Measurements from ENCODE around the gene ANO7. TPM values are rescaled to one million over a fixed set of nuclear protein-coding genes. Genes with fewer than 3 reads are reported as not detected.

The ANO7 gene
- total and polyA plus RNA-seq, 2 of the 13 experiments (the other 11 are each of a cell fraction or from before 2014, with no cell fraction given): 4.1 to 4.9 TPM

DNA sequence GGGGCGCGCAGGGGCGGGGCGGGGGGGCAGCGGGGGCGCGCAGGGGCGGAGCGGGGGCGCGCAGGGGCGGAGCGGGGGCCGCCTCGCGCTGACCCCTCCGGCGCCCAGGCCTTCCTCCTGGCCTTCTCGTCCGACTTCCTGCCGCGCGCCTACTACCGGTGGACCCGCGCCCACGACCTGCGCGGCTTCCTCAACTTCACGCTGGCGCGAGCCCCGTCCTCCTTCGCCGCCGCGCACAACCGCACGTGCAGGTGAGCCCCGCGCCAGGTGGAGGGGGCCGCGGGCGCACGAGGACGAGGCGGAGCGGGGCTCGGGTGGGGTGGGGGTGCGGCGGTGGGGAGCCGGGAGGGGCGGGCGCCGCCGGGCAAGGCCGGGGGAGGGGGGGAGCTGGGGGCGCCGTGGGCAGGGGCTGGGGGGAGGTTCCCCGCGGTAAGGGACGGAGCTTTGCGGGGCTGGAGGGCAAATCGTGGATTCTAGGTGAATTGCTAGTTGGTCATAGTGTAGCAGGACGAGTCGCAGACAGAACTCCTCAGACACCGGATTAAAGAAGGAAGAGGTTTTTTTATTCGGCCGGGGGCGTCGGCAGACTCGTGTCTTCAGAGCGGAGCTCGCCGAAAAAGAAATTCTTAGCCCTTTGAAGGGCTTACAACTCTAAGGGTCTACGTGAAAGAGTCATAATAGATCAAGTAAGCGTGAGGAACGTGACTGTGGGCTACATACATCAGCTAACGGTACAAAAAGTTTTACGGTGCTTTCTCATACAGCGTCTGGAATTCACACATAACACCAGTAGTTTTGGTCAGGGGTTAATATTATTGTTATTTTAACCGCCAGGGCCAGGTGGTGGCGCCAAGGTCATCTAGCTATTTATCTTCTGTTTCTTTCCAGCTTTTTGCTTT lies 29.9 kb downstream of the ANO7 start (continued):
- TF ChIP-seq, protein P1, sequence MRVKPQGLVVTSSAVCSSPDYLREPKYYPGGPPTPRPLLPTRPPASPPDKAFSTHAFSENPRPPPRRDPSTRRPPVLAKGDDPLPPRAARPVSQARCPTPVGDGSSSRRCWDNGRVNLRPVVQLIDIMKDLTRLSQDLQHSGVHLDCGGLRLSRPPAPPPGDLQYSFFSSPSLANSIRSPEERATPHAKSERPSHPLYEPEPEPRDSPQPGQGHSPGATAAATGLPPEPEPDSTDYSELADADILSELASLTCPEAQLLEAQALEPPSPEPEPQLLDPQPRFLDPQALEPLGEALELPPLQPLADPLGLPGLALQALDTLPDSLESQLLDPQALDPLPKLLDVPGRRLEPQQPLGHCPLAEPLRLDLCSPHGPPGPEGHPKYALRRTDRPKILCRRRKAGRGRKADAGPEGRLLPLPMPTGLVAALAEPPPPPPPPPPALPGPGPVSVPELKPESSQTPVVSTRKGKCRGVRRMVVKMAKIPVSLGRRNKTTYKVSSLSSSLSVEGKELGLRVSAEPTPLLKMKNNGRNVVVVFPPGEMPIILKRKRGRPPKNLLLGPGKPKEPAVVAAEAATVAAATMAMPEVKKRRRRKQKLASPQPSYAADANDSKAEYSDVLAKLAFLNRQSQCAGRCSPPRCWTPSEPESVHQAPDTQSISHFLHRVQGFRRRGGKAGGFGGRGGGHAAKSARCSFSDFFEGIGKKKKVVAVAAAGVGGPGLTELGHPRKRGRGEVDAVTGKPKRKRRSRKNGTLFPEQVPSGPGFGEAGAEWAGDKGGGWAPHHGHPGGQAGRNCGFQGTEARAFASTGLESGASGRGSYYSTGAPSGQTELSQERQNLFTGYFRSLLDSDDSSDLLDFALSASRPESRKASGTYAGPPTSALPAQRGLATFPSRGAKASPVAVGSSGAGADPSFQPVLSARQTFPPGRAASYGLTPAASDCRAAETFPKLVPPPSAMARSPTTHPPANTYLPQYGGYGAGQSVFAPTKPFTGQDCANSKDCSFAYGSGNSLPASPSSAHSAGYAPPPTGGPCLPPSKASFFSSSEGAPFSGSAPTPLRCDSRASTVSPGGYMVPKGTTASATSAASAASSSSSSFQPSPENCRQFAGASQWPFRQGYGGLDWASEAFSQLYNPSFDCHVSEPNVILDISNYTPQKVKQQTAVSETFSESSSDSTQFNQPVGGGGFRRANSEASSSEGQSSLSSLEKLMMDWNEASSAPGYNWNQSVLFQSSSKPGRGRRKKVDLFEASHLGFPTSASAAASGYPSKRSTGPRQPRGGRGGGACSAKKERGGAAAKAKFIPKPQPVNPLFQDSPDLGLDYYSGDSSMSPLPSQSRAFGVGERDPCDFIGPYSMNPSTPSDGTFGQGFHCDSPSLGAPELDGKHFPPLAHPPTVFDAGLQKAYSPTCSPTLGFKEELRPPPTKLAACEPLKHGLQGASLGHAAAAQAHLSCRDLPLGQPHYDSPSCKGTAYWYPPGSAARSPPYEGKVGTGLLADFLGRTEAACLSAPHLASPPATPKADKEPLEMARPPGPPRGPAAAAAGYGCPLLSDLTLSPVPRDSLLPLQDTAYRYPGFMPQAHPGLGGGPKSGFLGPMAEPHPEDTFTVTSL (CRISPR knock-in tag; IDR thresholded peaks at IDR 0.05; ENCODE audit: borderline replicate concordance): no peak
- TF ChIP-seq ZNF572 (CRISPR knock-in tag; IDR thresholded peaks at IDR 0.05) (no peak), HES4 (CRISPR knock-in tag; IDR thresholded peaks at IDR 0.05; ENCODE audit: borderline replicate concordance) (peak; percentile 98), ZNF839 (CRISPR knock-in tag; IDR thresholded peaks at IDR 0.05; ENCODE audit: borderline replicate concordance) (no peak), ZNF775 (CRISPR knock-in tag; IDR thresholded peaks at IDR 0.05; ENCODE audit: borderline replicate concordance) (no peak), HHEX (CRISPR knock-in tag; IDR thresholded peaks at IDR 0.05) (no peak), STAG1 (CRISPR knock-in tag; IDR thresholded peaks at IDR 0.05) (peak; percentile 48), NKX3-1 (CRISPR knock-in tag; IDR thresholded peaks at IDR 0.05) (no peak), TRIM24 (CRISPR knock-in tag; IDR thresholded peaks at IDR 0.05) (no peak), THAP11 (CRISPR knock-in tag; IDR thresholded peaks at IDR 0.05) (peak; percentile 29; the same call in 1 of the 2 replicates), CHD4 (IDR thresholded peaks at IDR 0.05; ENCODE audit: borderline replicate concordance, low read length) (no peak), WIZ (CRISPR knock-in tag; IDR thresholded peaks at IDR 0.05) (no peak; the same call in 1 of the 2 replicates), TBP (CRISPR knock-in tag; IDR thresholded peaks at IDR 0.05) (no peak), NBN (conservative IDR thresholded peaks at IDR 0.05) (no peak), MED8 (CRISPR knock-in tag; IDR thresholded peaks at IDR 0.05; ENCODE audit: insufficient replicate concordance) (peak; percentile 64), SOX6 (IDR thresholded peaks at IDR 0.05) (no peak), SOX6 (CRISPR knock-in tag; IDR thresholded peaks at IDR 0.05) (no peak; the same call in 1 of the 2 replicates)
- TF ChIP-seq, protein P2, sequence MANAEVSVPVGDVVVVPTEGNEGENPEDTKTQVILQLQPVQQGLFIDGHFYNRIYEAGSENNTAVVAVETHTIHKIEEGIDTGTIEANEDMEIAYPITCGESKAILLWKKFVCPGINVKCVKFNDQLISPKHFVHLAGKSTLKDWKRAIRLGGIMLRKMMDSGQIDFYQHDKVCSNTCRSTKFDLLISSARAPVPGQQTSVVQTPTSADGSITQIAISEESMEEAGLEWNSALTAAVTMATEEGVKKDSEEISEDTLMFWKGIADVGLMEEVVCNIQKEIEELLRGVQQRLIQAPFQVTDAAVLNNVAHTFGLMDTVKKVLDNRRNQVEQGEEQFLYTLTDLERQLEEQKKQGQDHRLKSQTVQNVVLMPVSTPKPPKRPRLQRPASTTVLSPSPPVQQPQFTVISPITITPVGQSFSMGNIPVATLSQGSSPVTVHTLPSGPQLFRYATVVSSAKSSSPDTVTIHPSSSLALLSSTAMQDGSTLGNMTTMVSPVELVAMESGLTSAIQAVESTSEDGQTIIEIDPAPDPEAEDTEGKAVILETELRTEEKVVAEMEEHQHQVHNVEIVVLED (CRISPR knock-in tag; IDR thresholded peaks at IDR 0.05; ENCODE audit: borderline replicate concordance): no peak
- TF ChIP-seq, protein P3, sequence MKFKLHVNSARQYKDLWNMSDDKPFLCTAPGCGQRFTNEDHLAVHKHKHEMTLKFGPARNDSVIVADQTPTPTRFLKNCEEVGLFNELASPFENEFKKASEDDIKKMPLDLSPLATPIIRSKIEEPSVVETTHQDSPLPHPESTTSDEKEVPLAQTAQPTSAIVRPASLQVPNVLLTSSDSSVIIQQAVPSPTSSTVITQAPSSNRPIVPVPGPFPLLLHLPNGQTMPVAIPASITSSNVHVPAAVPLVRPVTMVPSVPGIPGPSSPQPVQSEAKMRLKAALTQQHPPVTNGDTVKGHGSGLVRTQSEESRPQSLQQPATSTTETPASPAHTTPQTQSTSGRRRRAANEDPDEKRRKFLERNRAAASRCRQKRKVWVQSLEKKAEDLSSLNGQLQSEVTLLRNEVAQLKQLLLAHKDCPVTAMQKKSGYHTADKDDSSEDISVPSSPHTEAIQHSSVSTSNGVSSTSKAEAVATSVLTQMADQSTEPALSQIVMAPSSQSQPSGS (CRISPR knock-in tag; IDR thresholded peaks at IDR 0.05): 0 out of 2 replicates have a peak, but pooled peaks have one; percentile 17
- TF ChIP-seq, protein P4, sequence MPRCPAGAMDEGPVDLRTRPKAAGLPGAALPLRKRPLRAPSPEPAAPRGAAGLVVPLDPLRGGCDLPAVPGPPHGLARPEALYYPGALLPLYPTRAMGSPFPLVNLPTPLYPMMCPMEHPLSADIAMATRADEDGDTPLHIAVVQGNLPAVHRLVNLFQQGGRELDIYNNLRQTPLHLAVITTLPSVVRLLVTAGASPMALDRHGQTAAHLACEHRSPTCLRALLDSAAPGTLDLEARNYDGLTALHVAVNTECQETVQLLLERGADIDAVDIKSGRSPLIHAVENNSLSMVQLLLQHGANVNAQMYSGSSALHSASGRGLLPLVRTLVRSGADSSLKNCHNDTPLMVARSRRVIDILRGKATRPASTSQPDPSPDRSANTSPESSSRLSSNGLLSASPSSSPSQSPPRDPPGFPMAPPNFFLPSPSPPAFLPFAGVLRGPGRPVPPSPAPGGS (CRISPR knock-in tag; IDR thresholded peaks at IDR 0.05): no peak; the same call in 1 of the 2 replicates
